Erythroblast (primary cell): ENCODE measurements around the gene ECHS1.

Experiments
- GATA1 ChIP-seq: IDR thresholded peaks from 2 replicates; pipeline ENCODE4 v1.6.1; 2011; ENCODE audit warnings: low read depth, mild to moderate bottlenecking, control low read depth, low read length, moderate library complexity
- POLR2A ChIP-seq: IDR thresholded peaks from 2 replicates; pipeline ENCODE4 v1.6.1; 2011; ENCODE audit warnings: mild to moderate bottlenecking, low read length

- TF ChIP-seq POLR2A = no peak
- TF ChIP-seq GATA1 = no peak
Observed at GRCh38 chr10:133328358-133329343, 44.5 kb downstream of the ECHS1 start.
